SK-N-SH treated with all-trans-retinoic acid at 6 μM for 48 hours (cell line): Measurements from ENCODE around the gene WNT9B.

ENCODE experiments used
- ARNTL ChIP-seq: fragments of 450-650 bp; formaldehyde crosslinking; IDR thresholded peaks from 2 replicates; pipeline ENCODE4 v1.5.0; 2020; ENCODE audit warnings: low read depth, mild to moderate bottlenecking, moderate library complexity, borderline replicate concordance
- ESRRG ChIP-seq: fragments of 250-450 bp; sonication (Bioruptor Pico); IDR thresholded peaks from 2 replicates; pipeline ENCODE4 v1.6.1; 2021; ENCODE audit warnings: mild to moderate bottlenecking
- OSR1 ChIP-seq: fragments of 250-450 bp; sonication (Bioruptor Pico); IDR thresholded peaks from 2 replicates; pipeline ENCODE4 v1.8.0; 2022; ENCODE audit warnings: moderate library complexity, mild to moderate bottlenecking, inconsistent platforms
- PPARA ChIP-seq: fragments of 250-450 bp; sonication (Bioruptor Pico); IDR thresholded peaks from 2 replicates; pipeline ENCODE4 v1.5.0; 2020; ENCODE audit warnings: mild to moderate bottlenecking, borderline replicate concordance
- RARB ChIP-seq: fragments of 250-450 bp; sonication (Bioruptor Pico); IDR thresholded peaks from 2 replicates; pipeline ENCODE4 v1.8.0; 2021; ENCODE audit warnings: mild to moderate bottlenecking, moderate library complexity
- TOX ChIP-seq: fragments of 250-450 bp; sonication (Bioruptor Pico); IDR thresholded peaks from 2 replicates; pipeline ENCODE4 v1.8.0; 2021; ENCODE audit warnings: mild to moderate bottlenecking, moderate library complexity, borderline replicate concordance
- ZFP3 ChIP-seq: fragments of 250-450 bp; sonication (Bioruptor Pico); IDR thresholded peaks from 2 replicates; pipeline ENCODE4 v1.5.0; 2020; ENCODE audit warnings: mild to moderate bottlenecking, moderate library complexity
- ZFP30 ChIP-seq: fragments of 450-650 bp; formaldehyde crosslinking; IDR thresholded peaks from 2 replicates; pipeline ENCODE4 v1.5.0; 2022; ENCODE audit warnings: mild to moderate bottlenecking, moderate library complexity
- ZNF70 ChIP-seq: fragments of 450-650 bp; formaldehyde crosslinking; IDR thresholded peaks from 2 replicates; pipeline ENCODE4 v1.5.0; 2020; ENCODE audit warnings: mild to moderate bottlenecking, moderate library complexity
- TF ChIP-seq, protein P1 (sequence below): fragments of 250-450 bp; sonication (Bioruptor Pico); IDR thresholded peaks from 2 replicates; pipeline ENCODE4 v1.5.0; 2020; ENCODE audit warnings: mild to moderate bottlenecking, moderate library complexity
- TF ChIP-seq, protein P2 (sequence below): fragments of 250-450 bp; sonication (Bioruptor Pico); IDR thresholded peaks from 2 replicates; pipeline ENCODE4 v1.8.0; 2020; ENCODE audit warnings: mild to moderate bottlenecking, moderate library complexity, borderline replicate concordance
- TF ChIP-seq, protein P3 (sequence below): fragments of 250-450 bp; sonication (Bioruptor Pico); IDR thresholded peaks from 2 replicates; pipeline ENCODE4 v1.5.1; 2021; ENCODE audit warnings: mild to moderate bottlenecking, moderate library complexity

DNA sequence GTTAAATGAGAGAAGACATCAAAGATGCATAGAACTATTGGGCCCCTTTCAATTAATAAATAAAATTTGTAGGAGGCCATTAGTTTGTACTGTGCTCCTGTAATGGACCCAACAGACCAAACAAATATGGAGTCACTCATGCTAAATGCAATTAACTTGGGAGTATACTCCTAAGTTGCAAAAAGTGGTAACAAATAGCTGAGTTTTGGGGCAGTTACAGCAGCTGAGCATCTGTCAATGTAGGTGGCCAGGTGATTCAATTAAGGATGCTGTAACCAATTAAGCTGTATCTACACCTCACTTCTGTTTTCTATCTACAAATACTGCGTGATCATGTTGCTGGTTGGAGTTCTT lies 34.9 kb downstream of the WNT9B start:
- no peak for TF ChIP-seq OSR1
- TF ChIP-seq ZNF70: no peak
- no peak for TF ChIP-seq ESRRG
- no peak for TF ChIP-seq TOX
- TF ChIP-seq ZFP3 (CRISPR knock-in tag): no peak
- TF ChIP-seq ZFP30 (CRISPR knock-in tag): no peak
- TF ChIP-seq, protein P1, sequence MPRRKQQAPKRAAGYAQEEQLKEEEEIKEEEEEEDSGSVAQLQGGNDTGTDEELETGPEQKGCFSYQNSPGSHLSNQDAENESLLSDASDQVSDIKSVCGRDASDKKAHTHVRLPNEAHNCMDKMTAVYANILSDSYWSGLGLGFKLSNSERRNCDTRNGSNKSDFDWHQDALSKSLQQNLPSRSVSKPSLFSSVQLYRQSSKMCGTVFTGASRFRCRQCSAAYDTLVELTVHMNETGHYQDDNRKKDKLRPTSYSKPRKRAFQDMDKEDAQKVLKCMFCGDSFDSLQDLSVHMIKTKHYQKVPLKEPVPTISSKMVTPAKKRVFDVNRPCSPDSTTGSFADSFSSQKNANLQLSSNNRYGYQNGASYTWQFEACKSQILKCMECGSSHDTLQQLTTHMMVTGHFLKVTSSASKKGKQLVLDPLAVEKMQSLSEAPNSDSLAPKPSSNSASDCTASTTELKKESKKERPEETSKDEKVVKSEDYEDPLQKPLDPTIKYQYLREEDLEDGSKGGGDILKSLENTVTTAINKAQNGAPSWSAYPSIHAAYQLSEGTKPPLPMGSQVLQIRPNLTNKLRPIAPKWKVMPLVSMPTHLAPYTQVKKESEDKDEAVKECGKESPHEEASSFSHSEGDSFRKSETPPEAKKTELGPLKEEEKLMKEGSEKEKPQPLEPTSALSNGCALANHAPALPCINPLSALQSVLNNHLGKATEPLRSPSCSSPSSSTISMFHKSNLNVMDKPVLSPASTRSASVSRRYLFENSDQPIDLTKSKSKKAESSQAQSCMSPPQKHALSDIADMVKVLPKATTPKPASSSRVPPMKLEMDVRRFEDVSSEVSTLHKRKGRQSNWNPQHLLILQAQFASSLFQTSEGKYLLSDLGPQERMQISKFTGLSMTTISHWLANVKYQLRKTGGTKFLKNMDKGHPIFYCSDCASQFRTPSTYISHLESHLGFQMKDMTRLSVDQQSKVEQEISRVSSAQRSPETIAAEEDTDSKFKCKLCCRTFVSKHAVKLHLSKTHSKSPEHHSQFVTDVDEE (CRISPR knock-in tag): no peak
- TF ChIP-seq, protein P2, sequence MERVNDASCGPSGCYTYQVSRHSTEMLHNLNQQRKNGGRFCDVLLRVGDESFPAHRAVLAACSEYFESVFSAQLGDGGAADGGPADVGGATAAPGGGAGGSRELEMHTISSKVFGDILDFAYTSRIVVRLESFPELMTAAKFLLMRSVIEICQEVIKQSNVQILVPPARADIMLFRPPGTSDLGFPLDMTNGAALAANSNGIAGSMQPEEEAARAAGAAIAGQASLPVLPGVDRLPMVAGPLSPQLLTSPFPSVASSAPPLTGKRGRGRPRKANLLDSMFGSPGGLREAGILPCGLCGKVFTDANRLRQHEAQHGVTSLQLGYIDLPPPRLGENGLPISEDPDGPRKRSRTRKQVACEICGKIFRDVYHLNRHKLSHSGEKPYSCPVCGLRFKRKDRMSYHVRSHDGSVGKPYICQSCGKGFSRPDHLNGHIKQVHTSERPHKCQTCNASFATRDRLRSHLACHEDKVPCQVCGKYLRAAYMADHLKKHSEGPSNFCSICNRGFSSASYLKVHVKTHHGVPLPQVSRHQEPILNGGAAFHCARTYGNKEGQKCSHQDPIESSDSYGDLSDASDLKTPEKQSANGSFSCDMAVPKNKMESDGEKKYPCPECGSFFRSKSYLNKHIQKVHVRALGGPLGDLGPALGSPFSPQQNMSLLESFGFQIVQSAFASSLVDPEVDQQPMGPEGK (CRISPR knock-in tag): no peak
- no peak for TF ChIP-seq ARNTL (CRISPR knock-in tag)
- TF ChIP-seq RARB (CRISPR knock-in tag): no peak
- TF ChIP-seq, protein P3, sequence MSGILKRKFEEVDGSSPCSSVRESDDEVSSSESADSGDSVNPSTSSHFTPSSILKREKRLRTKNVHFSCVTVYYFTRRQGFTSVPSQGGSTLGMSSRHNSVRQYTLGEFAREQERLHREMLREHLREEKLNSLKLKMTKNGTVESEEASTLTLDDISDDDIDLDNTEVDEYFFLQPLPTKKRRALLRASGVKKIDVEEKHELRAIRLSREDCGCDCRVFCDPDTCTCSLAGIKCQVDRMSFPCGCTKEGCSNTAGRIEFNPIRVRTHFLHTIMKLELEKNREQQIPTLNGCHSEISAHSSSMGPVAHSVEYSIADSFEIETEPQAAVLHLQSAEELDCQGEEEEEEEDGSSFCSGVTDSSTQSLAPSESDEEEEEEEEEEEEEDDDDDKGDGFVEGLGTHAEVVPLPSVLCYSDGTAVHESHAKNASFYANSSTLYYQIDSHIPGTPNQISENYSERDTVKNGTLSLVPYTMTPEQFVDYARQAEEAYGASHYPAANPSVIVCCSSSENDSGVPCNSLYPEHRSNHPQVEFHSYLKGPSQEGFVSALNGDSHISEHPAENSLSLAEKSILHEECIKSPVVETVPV (CRISPR knock-in tag): no peak
- TF ChIP-seq PPARA (CRISPR knock-in tag): no peak
